GM19035 (cell line): Measurements from ENCODE around the gene GLRX.

ENCODE experiments used
- ATAC-seq: cut with Tn5 transposase; IDR thresholded peaks from one replicate; pipeline ENCODE4 v1.9.1; 2021; ENCODE audit not compliant: unreplicated experiment

The GLRX gene

GRCh38 chr5:95822542-95823181, at the start of gene GLRX:
GLRX (minus strand) TSS chr5:95822726; CDS start chr5:95822662, 64 bp downstream.
- peak; percentile 51 for ATAC-seq

GRCh38 chr5:95871146-95871806, 48.8 kb upstream of the GLRX start:
- ATAC-seq, result no peak

GRCh38 chr5:95870105-95870672, 47.7 kb upstream of the GLRX start:
- ATAC-seq, result peak; percentile 60

GRCh38 chr5:95869173-95869855, 46.8 kb upstream of the GLRX start:
- ATAC-seq, result peak; percentile 42

GRCh38 chr5:95868136-95868535, 45.6 kb upstream of the GLRX start:
- ATAC-seq, result no peak

- no peak for ATAC-seq
Observed at GRCh38 chr5:95866435-95867040, 44.0 kb upstream of the GLRX start.

GRCh38 chr5:95864944-95865504, 42.5 kb upstream of the GLRX start:
- ATAC-seq, result no peak

GRCh38 chr5:95864456-95864855, 41.9 kb upstream of the GLRX start:
- ATAC-seq, result no peak

- ATAC-seq, result no peak
Observed at GRCh38 chr5:95863383-95863757, 40.8 kb upstream of the GLRX start.

- no peak for ATAC-seq
Observed at GRCh38 chr5:95862671-95863382, 40.3 kb upstream of the GLRX start.

GRCh38 chr5:95861864-95862561, 39.5 kb upstream of the GLRX start:
- no peak for ATAC-seq

- no peak for ATAC-seq
Observed at GRCh38 chr5:95861221-95861863, 38.8 kb upstream of the GLRX start.

GRCh38 chr5:95859661-95860060, 37.1 kb upstream of the GLRX start:
- ATAC-seq, result no peak

GRCh38 chr5:95858661-95859595, 36.4 kb upstream of the GLRX start:
- ATAC-seq, result peak; percentile 95

GRCh38 chr5:95858023-95858461, 35.5 kb upstream of the GLRX start:
- ATAC-seq, result no peak

GRCh38 chr5:95857185-95857945, 34.8 kb upstream of the GLRX start:
- no peak for ATAC-seq

GRCh38 chr5:95856501-95856981, 34.0 kb upstream of the GLRX start:
- no peak for ATAC-seq
